OCI-LY1 (cell line): ENCODE data around the gene GSE1.

Experiments used
- EZH2 ChIP-seq: fragments of 200-600 bp; sonication (generic), shearing (Covaris generic); IDR thresholded peaks from 2 replicates; pipeline ENCODE4 v1.8.0; 2017; ENCODE audit warnings: borderline replicate concordance, mixed run types, mild to moderate bottlenecking, antibody characterized with exemption, low read length, moderate library complexity, mixed read lengths
- TF ChIP-seq, protein P1 (sequence below): fragments of 200-600 bp; sonication (generic), shearing (Covaris generic); IDR thresholded peaks from 2 replicates; pipeline ENCODE4 v1.5.1; 2017; ENCODE audit warnings: mild to moderate bottlenecking, antibody characterized with exemption, low read length, moderate library complexity, mixed read lengths

DNA sequence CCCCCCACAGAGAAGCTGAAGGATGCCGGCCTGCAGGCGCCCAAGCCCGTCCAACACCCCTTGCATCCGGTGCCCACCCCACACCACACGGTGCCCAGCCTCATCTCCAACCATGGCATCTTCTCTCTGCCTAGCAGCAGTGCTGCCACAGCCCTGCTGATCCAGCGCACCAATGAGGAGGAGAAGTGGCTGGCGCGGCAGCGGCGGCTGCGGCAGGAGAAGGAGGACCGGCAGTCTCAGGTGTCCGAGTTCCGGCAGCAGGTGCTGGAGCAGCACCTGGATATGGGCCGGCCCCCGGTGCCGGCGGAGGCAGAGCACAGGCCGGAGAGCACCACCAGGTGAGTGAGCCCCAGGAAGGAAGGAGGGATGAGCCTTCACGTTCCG, 44.1 kb downstream of the GSE1 start:
- TF ChIP-seq, protein P1, sequence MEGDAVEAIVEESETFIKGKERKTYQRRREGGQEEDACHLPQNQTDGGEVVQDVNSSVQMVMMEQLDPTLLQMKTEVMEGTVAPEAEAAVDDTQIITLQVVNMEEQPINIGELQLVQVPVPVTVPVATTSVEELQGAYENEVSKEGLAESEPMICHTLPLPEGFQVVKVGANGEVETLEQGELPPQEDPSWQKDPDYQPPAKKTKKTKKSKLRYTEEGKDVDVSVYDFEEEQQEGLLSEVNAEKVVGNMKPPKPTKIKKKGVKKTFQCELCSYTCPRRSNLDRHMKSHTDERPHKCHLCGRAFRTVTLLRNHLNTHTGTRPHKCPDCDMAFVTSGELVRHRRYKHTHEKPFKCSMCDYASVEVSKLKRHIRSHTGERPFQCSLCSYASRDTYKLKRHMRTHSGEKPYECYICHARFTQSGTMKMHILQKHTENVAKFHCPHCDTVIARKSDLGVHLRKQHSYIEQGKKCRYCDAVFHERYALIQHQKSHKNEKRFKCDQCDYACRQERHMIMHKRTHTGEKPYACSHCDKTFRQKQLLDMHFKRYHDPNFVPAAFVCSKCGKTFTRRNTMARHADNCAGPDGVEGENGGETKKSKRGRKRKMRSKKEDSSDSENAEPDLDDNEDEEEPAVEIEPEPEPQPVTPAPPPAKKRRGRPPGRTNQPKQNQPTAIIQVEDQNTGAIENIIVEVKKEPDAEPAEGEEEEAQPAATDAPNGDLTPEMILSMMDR, result no peak
- TF ChIP-seq EZH2, result no peak
